Measurements from ENCODE around the gene SCP2.

Gene SCP2

GRCh38 chr1:53061123-53061858, 134.2 kb downstream of the SCP2 start:
- Histone ChIP-seq H3K27me3 (ENCODE audit: insufficient read depth, poor library complexity, severe bottlenecking) (peaks cover 51% of the 10 kb centered on the region), H3K4me3 (replicated peaks; ENCODE audit: insufficient read depth, low read length) (no peak overlapping the region)

DNA sequence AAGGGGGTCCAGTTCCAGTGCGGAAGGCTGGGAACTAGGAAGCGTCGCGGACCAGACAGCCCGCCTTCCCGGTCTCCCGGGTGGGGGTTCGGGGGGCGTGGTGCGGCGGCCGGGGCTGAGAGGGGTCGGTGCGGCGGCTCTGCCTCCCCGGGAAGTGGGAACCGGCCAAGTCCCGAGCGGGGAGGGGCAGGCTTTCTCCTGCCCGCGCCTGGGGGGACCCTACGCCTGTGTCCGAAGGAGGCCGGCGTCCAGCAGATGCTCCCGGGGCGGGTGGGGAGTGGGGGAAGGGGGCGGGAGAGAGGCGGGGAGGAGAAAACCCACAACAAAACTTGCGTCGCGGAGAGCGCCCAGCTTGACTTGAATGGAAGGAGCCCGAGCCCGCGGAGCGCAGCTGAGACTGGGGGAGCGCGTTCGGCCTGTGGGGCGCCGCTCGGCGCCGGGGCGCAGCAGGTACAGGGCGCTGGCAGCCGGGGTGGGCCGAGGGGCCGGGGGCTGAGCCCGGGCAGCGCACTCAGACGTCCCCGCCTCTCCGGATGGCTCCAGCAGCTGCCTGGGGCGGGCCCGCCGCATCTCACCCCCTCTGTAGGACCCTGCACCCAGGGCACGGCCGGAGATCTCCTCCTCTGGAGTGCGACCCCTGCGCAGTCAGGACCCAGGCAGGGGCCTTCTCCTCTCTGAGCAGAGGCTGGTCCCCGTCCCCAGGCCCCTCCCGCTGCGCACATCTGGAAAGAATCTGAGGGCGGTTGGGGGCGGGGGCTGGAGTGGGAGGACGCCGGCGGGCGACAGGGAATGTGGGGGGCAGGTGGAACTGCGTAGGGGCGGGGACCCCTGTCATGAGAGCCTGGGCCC, 135.0 kb downstream of the SCP2 start, which contains the start of gene PODN:
Gene PODN (plus strand): TSS at position 355 of the 849 bp plus-strand sequence. CDS start 7,643 bp downstream, outside the sequence.
- no peak for DNase-seq (ENCODE audit: low read depth in 1 of 2, low spot score in 1 of 2)
- H3K4me3 ChIP-seq (replicated peaks; ENCODE audit: insufficient read depth, low read length): no peak within 1 kb of the TSS
- peaks cover 51% of the 10 kb centered on the region for H3K27me3 ChIP-seq (ENCODE audit: insufficient read depth, poor library complexity, severe bottlenecking)
- H3K27ac ChIP-seq (replicated peaks): no peak within 1 kb of the TSS
- TF ChIP-seq, protein P1, sequence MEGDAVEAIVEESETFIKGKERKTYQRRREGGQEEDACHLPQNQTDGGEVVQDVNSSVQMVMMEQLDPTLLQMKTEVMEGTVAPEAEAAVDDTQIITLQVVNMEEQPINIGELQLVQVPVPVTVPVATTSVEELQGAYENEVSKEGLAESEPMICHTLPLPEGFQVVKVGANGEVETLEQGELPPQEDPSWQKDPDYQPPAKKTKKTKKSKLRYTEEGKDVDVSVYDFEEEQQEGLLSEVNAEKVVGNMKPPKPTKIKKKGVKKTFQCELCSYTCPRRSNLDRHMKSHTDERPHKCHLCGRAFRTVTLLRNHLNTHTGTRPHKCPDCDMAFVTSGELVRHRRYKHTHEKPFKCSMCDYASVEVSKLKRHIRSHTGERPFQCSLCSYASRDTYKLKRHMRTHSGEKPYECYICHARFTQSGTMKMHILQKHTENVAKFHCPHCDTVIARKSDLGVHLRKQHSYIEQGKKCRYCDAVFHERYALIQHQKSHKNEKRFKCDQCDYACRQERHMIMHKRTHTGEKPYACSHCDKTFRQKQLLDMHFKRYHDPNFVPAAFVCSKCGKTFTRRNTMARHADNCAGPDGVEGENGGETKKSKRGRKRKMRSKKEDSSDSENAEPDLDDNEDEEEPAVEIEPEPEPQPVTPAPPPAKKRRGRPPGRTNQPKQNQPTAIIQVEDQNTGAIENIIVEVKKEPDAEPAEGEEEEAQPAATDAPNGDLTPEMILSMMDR (IDR thresholded peaks at IDR 0.05; ENCODE audit: insufficient read depth, low read length): no peak
- no peak for TF ChIP-seq POLR2AphosphoS5 (IDR thresholded peaks at IDR 0.05; ENCODE audit: low read depth)
- no peak for TF ChIP-seq GABPA (IDR thresholded peaks at IDR 0.05; ENCODE audit: low read depth)
- no peak for TF ChIP-seq REST (IDR thresholded peaks at IDR 0.05; ENCODE audit: insufficient replicate concordance, low read depth)
- no peak for TF ChIP-seq SPI1 (IDR thresholded peaks at IDR 0.05; ENCODE audit: borderline replicate concordance, low read depth)

More at GRCh38 chr1:53061123-53061858, 134.2 kb downstream of the SCP2 start:
- DNase-seq (ENCODE audit: low read depth in 1 of 2, low spot score in 1 of 2): no peak
- H3K27ac ChIP-seq (replicated peaks): no peak overlapping the region
- TF ChIP-seq REST (IDR thresholded peaks at IDR 0.05; ENCODE audit: insufficient replicate concordance, low read depth) (no peak), GABPA (IDR thresholded peaks at IDR 0.05; ENCODE audit: low read depth) (no peak), POLR2AphosphoS5 (IDR thresholded peaks at IDR 0.05; ENCODE audit: low read depth) (no peak), SPI1 (IDR thresholded peaks at IDR 0.05; ENCODE audit: borderline replicate concordance, low read depth) (no peak)
- TF ChIP-seq, protein P1 (IDR thresholded peaks at IDR 0.05; ENCODE audit: insufficient read depth, low read length): no peak

- Histone ChIP-seq H3K27ac (replicated peaks) (no peak overlapping the region), H3K4me3 (replicated peaks; ENCODE audit: insufficient read depth, low read length) (no peak overlapping the region), H3K27me3 (ENCODE audit: insufficient read depth, poor library complexity, severe bottlenecking) (peaks cover 51% of the 10 kb centered on the region)
- TF ChIP-seq GABPA (IDR thresholded peaks at IDR 0.05; ENCODE audit: low read depth) (no peak), POLR2AphosphoS5 (IDR thresholded peaks at IDR 0.05; ENCODE audit: low read depth) (no peak), SPI1 (IDR thresholded peaks at IDR 0.05; ENCODE audit: borderline replicate concordance, low read depth) (no peak), REST (IDR thresholded peaks at IDR 0.05; ENCODE audit: insufficient replicate concordance, low read depth) (no peak)
- TF ChIP-seq, protein P1 (IDR thresholded peaks at IDR 0.05; ENCODE audit: insufficient read depth, low read length): no peak
- no peak for DNase-seq (ENCODE audit: low read depth in 1 of 2, low spot score in 1 of 2)
Measured at GRCh38 chr1:53062708-53063591, 135.9 kb downstream of the SCP2 start.

Data from HL-60 (cell line).